H1 (cell line): ENCODE data around the gene KCNE1. TPM values are rescaled to one million over a fixed set of nuclear protein-coding genes. Genes with fewer than 3 reads are reported as not detected.

ENCODE experiments used
- CTCF ChIA-PET: fragments of 300-600 bp; sonication (Branson Sonifier 250); formaldehyde crosslinking; loops from one replicate; lab custom pipeline; 2021; ENCODE audit not compliant: partially characterized antibody; lab: Charles Lee
- POLR2A ChIA-PET: fragments of 300-600 bp; sonication (Branson Sonifier 250); formaldehyde crosslinking; loops from one replicate; lab custom pipeline; 2021; ENCODE audit warnings: inconsistent platforms; ENCODE audit not compliant: partially characterized antibody; lab: Charles Lee
- DNase-seq, 2 experiments: peaks; one replicate each; pipeline versions ENCODE4 v3.0.0 to v3.0.0-alpha.2; 2010 to 2022; ENCODE audit warnings: low spot score in 2 of 2, low read depth in 1 of 2, mixed read lengths in 1 of 2
- FAIRE-seq: peaks from 2 replicates; lab custom pipeline; 2011; peaks lifted over from hg19 to GRCh38; lab: Jason Lieb, UNC
- H2AFZ ChIP-seq: 2 replicates; pipeline ENCODE4 v1.8.1; 2012; ENCODE audit warnings: low read length, inconsistent platforms
- H2AK5ac ChIP-seq: 2 replicates; pipeline ENCODE4 v1.6.1; 2013; ENCODE audit warnings: low read depth, low read length
- H2BK120ac ChIP-seq: replicated peaks from 2 replicates; pipeline ENCODE3; 2013; ENCODE audit warnings: low read depth, low read length, inconsistent platforms
- H2BK12ac ChIP-seq: 2 replicates; pipeline ENCODE4 v1.6.1; 2013; ENCODE audit warnings: low read depth, low read length
- H2BK15ac ChIP-seq: 2 replicates; pipeline ENCODE4 v1.6.1; 2013; ENCODE audit warnings: low read length
- H2BK20ac ChIP-seq: 2 replicates; pipeline ENCODE4 v1.6.1; 2013; ENCODE audit warnings: low read length
- H2BK5ac ChIP-seq: 2 replicates; pipeline ENCODE4 v1.6.1; 2013; ENCODE audit warnings: low read depth, low read length
- H3K14ac ChIP-seq: 2 replicates; pipeline ENCODE4 v1.6.1; 2013; ENCODE audit warnings: inconsistent platforms; ENCODE audit not compliant: insufficient read length
- H3K18ac ChIP-seq: 2 replicates; pipeline ENCODE4 v1.6.1; 2013; ENCODE audit warnings: low read length; ENCODE audit errors: extremely low read depth
- H3K23ac ChIP-seq: 2 replicates; pipeline ENCODE4 v1.6.1; 2013; ENCODE audit warnings: inconsistent platforms; ENCODE audit not compliant: insufficient read length
- H3K23me2 ChIP-seq: 2 replicates; pipeline ENCODE4 v1.6.1; 2013; ENCODE audit warnings: low read depth, low read length
- H3K27ac ChIP-seq: 2 replicates; pipeline ENCODE4 v1.6.1; 2011; ENCODE audit warnings: low read depth, low read length, inconsistent platforms
- H3K27me3 ChIP-seq, 4 experiments: replicated peaks in 1 of 4; 1 replicate in 1 of 4; 2 replicates in 3 of 4; pipeline versions ENCODE4 v1.6.1 to v1.8.1; 2011 to 2013; ENCODE audit warnings: low read length in 3 of 4, mild to moderate bottlenecking in 3 of 4, inconsistent platforms in 2 of 4, mixed read lengths in 2 of 4, moderate library complexity in 1 of 4; ENCODE audit not compliant: control insufficient read depth in 3 of 4, insufficient read depth in 3 of 4; ENCODE audit errors: extremely low read depth in 1 of 4
- H3K36me3 ChIP-seq, 4 experiments: 2 replicates each; pipeline versions ENCODE4 v1.6.1 to v1.8.1; 2011 to 2013; ENCODE audit warnings: mild to moderate bottlenecking in 4 of 4, low read length in 3 of 4, moderate library complexity in 2 of 4, control low read depth in 1 of 4, inconsistent platforms in 1 of 4; ENCODE audit not compliant: insufficient read depth in 4 of 4, control insufficient read depth in 2 of 4
- H3K4ac ChIP-seq: replicated peaks from 2 replicates; pipeline ENCODE3; 2013; ENCODE audit warnings: low read length, low read depth, mixed read lengths, inconsistent platforms; ENCODE audit not compliant: insufficient read length
- H3K4me1 ChIP-seq, 4 experiments: replicated peaks in 1 of 4; 1 replicate in 1 of 4; 2 replicates in 3 of 4; pipeline versions ENCODE4 v1.6.1 to v1.8.1; 2011 to 2013; ENCODE audit warnings: low read length in 3 of 4, inconsistent platforms in 2 of 4, mixed read lengths in 1 of 4; ENCODE audit not compliant: insufficient read depth in 4 of 4, control insufficient read depth in 3 of 4
- H3K4me2 ChIP-seq, 2 experiments: 2 replicates each; pipeline versions ENCODE4 v1.6.1 to v1.8.1; 2011 to 2013; ENCODE audit warnings: low read depth in 2 of 2, low read length in 2 of 2, control low read depth in 1 of 2, inconsistent platforms in 1 of 2, mild to moderate bottlenecking in 1 of 2; ENCODE audit not compliant: insufficient read depth in 1 of 2
- H3K4me3 ChIP-seq, 4 experiments: fragments of 200-600, 300-600 bp in 1 of 4; sonication (generic), shearing (Covaris generic), sonication (Bioruptor Twin) in 1 of 4; 2 replicates each; pipeline versions ENCODE4 v1.5.1 to v1.8.1; 2011 to 2016; ENCODE audit warnings: low read length in 4 of 4, low read depth in 3 of 4, control low read depth in 2 of 4, inconsistent platforms in 2 of 4, mild to moderate bottlenecking in 2 of 4, mixed read lengths in 1 of 4, moderate library complexity in 1 of 4; ENCODE audit not compliant: insufficient read depth in 2 of 4; ENCODE audit errors: extremely low read depth in 1 of 4
- H3K56ac ChIP-seq: replicated peaks from 2 replicates; pipeline ENCODE3; 2013; ENCODE audit warnings: low read depth, mild to moderate bottlenecking, mixed read lengths, low read length, inconsistent platforms; ENCODE audit not compliant: insufficient read length
- H3K79me1 ChIP-seq: 2 replicates; pipeline ENCODE4 v1.6.1; 2013; ENCODE audit warnings: low read depth, low read length, control low read depth
- H3K79me2 ChIP-seq, 2 experiments: 2 replicates each; pipeline versions ENCODE4 v1.6.1 to v1.8.1; 2012 to 2013; ENCODE audit warnings: low read length in 2 of 2, mild to moderate bottlenecking in 2 of 2, inconsistent platforms in 1 of 2; ENCODE audit not compliant: insufficient read depth in 2 of 2, control insufficient read depth in 1 of 2
- H3K9ac ChIP-seq, 4 experiments: replicated peaks in 1 of 4; 1 replicate in 1 of 4; 2 replicates in 3 of 4; pipeline versions ENCODE4 v1.6.1 to v1.8.1; 2011 to 2013; ENCODE audit warnings: low read depth in 3 of 4, low read length in 3 of 4, control low read depth in 2 of 4, mild to moderate bottlenecking in 2 of 4, moderate library complexity in 2 of 4, inconsistent platforms in 1 of 4; ENCODE audit errors: extremely low read depth in 1 of 4
- H3K9me3 ChIP-seq, 2 experiments: 2 replicates each; pipeline versions ENCODE4 v1.6.1 to v1.8.1; 2012 to 2013; ENCODE audit warnings: mild to moderate bottlenecking in 2 of 2, moderate library complexity in 2 of 2, control low read depth in 1 of 2, inconsistent platforms in 1 of 2, low read depth in 1 of 2, low read length in 1 of 2, mixed read lengths in 1 of 2; ENCODE audit not compliant: insufficient read depth in 2 of 2
- H4K20me1 ChIP-seq, 2 experiments: replicated peaks in 1 of 2; 2 replicates each; pipeline versions ENCODE3 to v1.8.1; 2011 to 2013; ENCODE audit warnings: inconsistent platforms in 2 of 2, low read length in 2 of 2, mild to moderate bottlenecking in 1 of 2; ENCODE audit not compliant: insufficient read depth in 2 of 2, control insufficient read depth in 1 of 2
- H4K5ac ChIP-seq: 2 replicates; pipeline ENCODE4 v1.6.1; 2013; ENCODE audit warnings: low read length, low read depth, mixed read lengths, inconsistent platforms; ENCODE audit not compliant: insufficient read length
- H4K8ac ChIP-seq: 2 replicates; pipeline ENCODE4 v1.8.0; 2013; ENCODE audit warnings: mild to moderate bottlenecking, moderate library complexity, low read length, inconsistent platforms; ENCODE audit not compliant: insufficient read depth; ENCODE audit errors: extremely low read depth
- H4K91ac ChIP-seq: replicated peaks from 2 replicates; pipeline ENCODE3; 2013; ENCODE audit warnings: low read length, mixed read lengths, inconsistent platforms; ENCODE audit not compliant: insufficient read length
- BACH1 ChIP-seq: IDR thresholded peaks from 2 replicates; pipeline ENCODE4 v1.6.1; 2012; ENCODE audit warnings: low read length, improper control_type of control experiment
- CREB1 ChIP-seq: IDR thresholded peaks from 2 replicates; pipeline ENCODE4 v1.6.1; 2012; ENCODE audit warnings: inconsistent platforms
- CTBP2 ChIP-seq: IDR thresholded peaks from 2 replicates; pipeline ENCODE4 v1.7.0; 2011; ENCODE audit warnings: borderline replicate concordance, mild to moderate bottlenecking, moderate library complexity, mixed read lengths, low read length; ENCODE audit not compliant: insufficient read depth, insufficient read length
- GTF2F1 ChIP-seq: IDR thresholded peaks from 2 replicates; pipeline ENCODE4 v1.6.1; 2012; ENCODE audit warnings: low read depth, low read length, improper control_type of control experiment, borderline replicate concordance
- HDAC6 ChIP-seq: IDR thresholded peaks from one replicate; pipeline ENCODE4 v1.7.1; 2012; ENCODE audit warnings: low read depth, mild to moderate bottlenecking, inconsistent platforms, low read length, moderate library complexity
- JUND ChIP-seq: IDR thresholded peaks from 2 replicates; pipeline ENCODE4 v1.6.1; 2011; ENCODE audit warnings: mild to moderate bottlenecking, improper control_type of control experiment, low read length
- NANOG ChIP-seq: IDR thresholded peaks from 2 replicates; pipeline ENCODE4 v1.6.1; 2011; ENCODE audit warnings: low read length, low read depth, mild to moderate bottlenecking, inconsistent platforms; ENCODE audit not compliant: insufficient read depth, poor library complexity, severe bottlenecking
- POLR2AphosphoS5 ChIP-seq: IDR thresholded peaks from 2 replicates; pipeline ENCODE4 v1.6.1; 2011; ENCODE audit warnings: low read depth, low read length
- SUZ12 ChIP-seq: fragments of 200-600 bp; sonication (generic); IDR thresholded peaks from 2 replicates; pipeline ENCODE4 v1.6.1; 2012; ENCODE audit warnings: mild to moderate bottlenecking, inconsistent platforms, low read length, moderate library complexity, mixed read lengths
- TBP ChIP-seq: IDR thresholded peaks from 2 replicates; pipeline ENCODE4 v1.6.1; 2011; ENCODE audit warnings: low read depth, low read length, improper control_type of control experiment
- USF2 ChIP-seq: IDR thresholded peaks from 2 replicates; pipeline ENCODE4 v1.6.1; 2011; ENCODE audit warnings: low read length, improper control_type of control experiment
- WGBS, 2 experiments: shearing (Covaris generic) in 1 of 2; methylation state at CpG; one replicate each; pipeline versions ENCODE4 v1.1.6 to v1.1.7; 2013 to 2015; ENCODE audit warnings: low lambda C conversion rate in 2 of 2, mixed read lengths in 2 of 2, inconsistent platforms in 1 of 2, low coverage in 1 of 2, missing lambda C conversion rate in 1 of 2; ENCODE audit not compliant: insufficient replicate concordance in 2 of 2, insufficient coverage in 1 of 2, insufficient read length in 1 of 2; ENCODE audit errors: extremely low coverage in 1 of 2, missing lambda C conversion rate in 1 of 2; 5-methylcytosine and 5-hydroxymethylcytosine counted together
- polyA plus RNA-seq, 7 experiments: library from polyadenylated mRNA; depleted of rRNA in 3 of 7; stranded (reverse) in 5 of 7; unstranded in 2 of 7; fragments of >200 nt in 5 of 7; fragments of 200-250 nt in 2 of 7; gene quantifications; 1 replicate in 5 of 7; 2 replicates in 1 of 7; 4 replicates in 1 of 7; pipeline versions ENCODE4 v1.2.1 to v1.2.3, GENCODE V29; 2011 to 2013; ENCODE audit warnings: missing spikeins in 2 of 7, mixed read lengths in 2 of 7
- total RNA-seq: library from RNA; stranded (reverse); fragmentation: NEBNext Ultra II Directional; extraction: Animal tissue kit (Norgen Biotek cat#: 25700); gene quantifications from 2 replicates; pipeline ENCODE4 v1.2.1, GENCODE V29; 2021

Gene KCNE1
- total and polyA plus RNA-seq, 2 of the 8 experiments (the other 6 are each of a cell fraction or from before 2014, with no cell fraction given), result 0.08 to 0.28 TPM

- peak overlapping the region in 1 of 2 experiments; percentile 40; a peak in 3 of 4 replicates for H3K4me2 ChIP-seq
- FAIRE-seq, result peak; percentile 92
- CTCF ChIA-PET, result interaction anchor here (0.8 to 2.8 kb wide), 10 partner anchors 9 to 159 kb away, joined by 3 to 14 read pairs (median 6); no protein-coding TSS in a partner anchor
- TF ChIP-seq BACH1 (no peak), NANOG (no peak), SUZ12 (no peak), CTBP2 (no peak), POLR2AphosphoS5 (no peak), JUND (peak; percentile 78), USF2 (no peak), CREB1 (0 out of 2 replicates have a peak, but pooled peaks have one; percentile 35), GTF2F1 (no peak), HDAC6 (no peak), TBP (no peak)
These were observed 14.7 kb upstream of the KCNE1 start for GRCh38 chr21:34526618-34527290.

More at GRCh38 chr21:34526618-34527290, 14.7 kb upstream of the KCNE1 start:
- Histone ChIP-seq H3K36me3 (no peaks in the 10 kb centered on the region), H3K4ac (no peak overlapping the region), H2AK5ac (no peak overlapping the region), H3K9me3 (no peaks in the 10 kb centered on the region), H3K4me1 (peaks cover 8 to 19% (median 14%) of the 10 kb centered on the region in 4 experiments), H4K91ac (no peak overlapping the region), H3K18ac (no peak overlapping the region), H2BK5ac (no peak overlapping the region), H3K79me2 (no peaks in the 10 kb centered on the region), H3K27me3 (no peaks in the 10 kb centered on the region; a peak in 2 of 7 replicates), H3K23ac (no peak overlapping the region), H3K27ac (no peak overlapping the region), H4K20me1 (no peaks in the 10 kb centered on the region), H2BK120ac (no peak overlapping the region), H2BK12ac (peak overlapping the region; percentile 60; the same call in 1 of the 2 replicates), H3K4me3 (no peak overlapping the region), H2AFZ (0 out of 2 replicates have a peak overlapping the region, but pooled peaks have one; percentile 8), H3K14ac (no peak overlapping the region), H3K56ac (no peak overlapping the region), H2BK20ac (no peak overlapping the region), H3K9ac (no peak overlapping the region), H2BK15ac (no peak overlapping the region), H3K79me1 (no peaks in the 10 kb centered on the region), H3K23me2 (no peaks in the 10 kb centered on the region), H4K5ac (no peak overlapping the region), H4K8ac (no peak overlapping the region)
- POLR2A ChIA-PET, result interaction anchor here (1.0 to 1.5 kb wide), 3 partner anchors 17 to 23 kb away, joined by 3 to 6 read pairs (median 3); no protein-coding TSS in a partner anchor
- DNase-seq, result no peak
- 65% methylated on average over 10 of the region's 10 CpGs; no CpG with 5 or more reads in 1 of the 2 experiments for WGBS, 2 experiments
